ENCODE measurements around the gene ARMC2. TPM values are rescaled to one million over a fixed set of nuclear protein-coding genes. Genes with fewer than 3 reads are reported as not detected.
"Not testable (repeated sequence)": the region's sequence is repeated elsewhere in the genome, so short reads cannot be mapped to it uniquely, and the experiment has no call there.

Gene ARMC2
- total RNA-seq, 2 donors from 2014 or later: 0.83 to 5.4 TPM

DNA sequence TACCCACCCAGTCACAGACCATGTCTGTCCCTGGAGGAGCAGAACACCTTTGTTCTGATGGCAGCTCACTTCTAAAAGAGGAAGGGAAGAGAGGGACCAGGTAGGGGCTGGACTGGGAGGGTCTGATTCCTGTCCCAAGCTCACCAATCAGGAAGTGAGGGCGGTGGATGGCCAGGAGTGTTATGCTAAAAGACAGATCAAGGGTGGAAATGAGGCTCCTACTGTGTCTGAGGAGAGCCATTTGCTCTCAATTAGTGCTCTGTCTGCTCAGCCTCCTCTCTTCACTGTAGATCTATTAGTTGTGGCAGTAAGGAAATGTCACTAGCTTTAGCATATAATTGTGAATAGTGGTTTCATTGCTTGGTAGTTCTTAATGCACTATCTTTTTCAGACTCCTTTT, 72.5 kb downstream of the ARMC2 start:
- H3K27ac Mint-ChIP-seq: peak overlapping the region; percentile 41 to 80

DNA sequence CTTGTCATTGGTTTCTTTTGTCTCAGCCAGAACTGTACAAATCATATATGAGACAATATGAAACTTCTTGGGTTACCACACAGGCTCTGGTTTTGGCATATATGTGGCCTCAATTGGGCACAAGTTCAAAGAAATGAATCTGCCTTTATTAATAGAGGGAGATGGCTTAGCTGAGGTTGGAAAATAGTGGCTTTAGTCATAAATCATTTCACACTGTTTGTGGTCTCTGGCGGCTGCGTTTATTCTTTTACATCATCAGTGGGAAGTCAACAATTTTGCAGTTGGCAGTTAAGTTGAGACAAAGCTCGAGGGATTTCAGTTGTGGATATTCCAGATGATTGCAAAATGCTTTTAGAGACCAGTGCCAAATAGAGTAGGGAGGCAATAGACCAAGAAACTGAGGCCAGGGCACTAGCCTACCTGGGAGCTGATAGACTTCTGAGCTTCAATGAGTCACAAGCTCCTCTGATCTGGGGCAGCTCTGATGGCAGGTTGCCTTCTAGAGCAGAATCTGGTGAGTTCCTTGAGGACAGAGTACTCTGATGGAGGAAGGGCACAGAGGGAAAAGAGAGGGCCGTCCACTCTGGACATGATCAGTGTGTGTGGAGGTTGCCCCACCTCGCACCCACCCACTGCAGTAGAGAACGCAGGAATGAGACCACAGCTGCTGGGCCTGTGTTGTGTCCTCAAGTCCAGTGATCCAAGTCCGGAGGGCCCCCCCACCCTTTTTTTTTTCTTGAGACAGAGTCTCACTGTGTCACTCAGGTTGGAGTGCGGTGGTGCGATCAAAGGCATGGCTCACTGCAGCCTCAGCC, 73.5 kb downstream of the ARMC2 start:
- Mint-ChIP-seq H3K4me3 (peak overlapping the region; percentile 55), H3K27me3 (peaks cover 6 to 8% of the 10 kb centered on the region in 2 donors)
- peak; percentile 94 to 96 for ATAC-seq

More for the DNA sequence above, 72.5 kb downstream of the ARMC2 start:
- Mint-ChIP-seq H3K4me1 (ENCODE audit: low read depth in 2 of 2) (peaks cover 34 to 36% of the 10 kb centered on the region in 2 donors), H3K4me3 (no peak overlapping the region), H3K36me3 (peaks cover 7% of the 10 kb centered on the region), H3K27me3 (peaks cover 4 to 7% of the 10 kb centered on the region in 2 donors), H3K9me3 (peaks cover 4% of the 10 kb centered on the region)
- DNase-seq (ENCODE audit: low spot score) (no peak), ATAC-seq (no peak)

DNA sequence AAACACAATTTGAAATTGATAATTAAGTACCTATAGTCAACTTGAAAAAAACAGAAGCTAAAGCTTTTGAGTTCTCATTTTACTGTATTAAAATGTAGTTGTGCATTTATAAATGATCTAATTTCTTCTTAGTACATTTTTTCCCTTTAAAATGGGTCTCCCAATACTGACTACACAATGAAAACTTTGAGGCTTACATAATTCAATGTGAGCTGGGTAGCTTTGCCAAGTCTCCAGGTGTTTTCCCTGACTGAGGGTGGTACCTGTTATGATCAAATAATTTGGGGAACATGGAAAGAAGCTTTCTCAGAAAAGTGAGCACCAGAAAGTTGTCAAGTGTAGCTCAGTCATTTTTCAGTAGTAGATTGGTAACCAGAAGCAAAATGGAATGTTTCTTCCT, 74.3 kb downstream of the ARMC2 start:
- ATAC-seq (no peak), DNase-seq (ENCODE audit: low spot score) (no peak)
- Mint-ChIP-seq H3K27me3 (peaks cover 6 to 8% of the 10 kb centered on the region in 2 donors), H3K4me1 (ENCODE audit: low read depth in 2 of 2) (peaks cover 32 to 35% of the 10 kb centered on the region in 2 donors), H3K4me3 (no peak overlapping the region), H3K9me3 (peaks cover 4% of the 10 kb centered on the region), H3K27ac (no peak overlapping the region), H3K36me3 (peaks cover 7% of the 10 kb centered on the region)

More for the DNA sequence above, 73.5 kb downstream of the ARMC2 start:
- peaks cover 4% of the 10 kb centered on the region for H3K9me3 Mint-ChIP-seq
- peak overlapping the region; percentile 41 to 80 for H3K27ac Mint-ChIP-seq
- peaks cover 32 to 35% of the 10 kb centered on the region in 2 donors for H3K4me1 Mint-ChIP-seq (ENCODE audit: low read depth in 2 of 2)
- H3K36me3 Mint-ChIP-seq: peaks cover 7% of the 10 kb centered on the region
- DNase-seq (ENCODE audit: low spot score): peak; percentile 71

DNA sequence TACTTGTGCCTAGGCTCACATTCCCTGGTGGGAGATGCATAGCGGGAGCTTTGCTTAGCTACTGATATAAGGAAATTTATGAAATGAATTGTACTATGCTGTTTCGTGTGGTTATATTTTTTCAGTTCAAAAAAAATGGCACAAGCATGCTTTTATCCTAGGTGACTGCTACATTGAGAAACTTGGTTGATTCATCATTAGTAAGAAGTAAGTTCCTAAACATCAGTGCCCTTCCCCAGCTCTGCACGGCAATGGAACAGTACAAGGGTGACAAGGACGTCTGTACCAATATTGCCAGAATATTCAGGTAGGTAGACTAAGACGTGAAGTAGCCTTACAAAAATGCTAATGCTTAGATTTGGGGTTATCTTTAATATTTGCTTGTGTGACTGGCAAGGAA, 79.7 kb downstream of the ARMC2 start:
- peaks cover 2 to 8% of the 10 kb centered on the region in 2 donors for H3K27me3 Mint-ChIP-seq
- H3K4me3 Mint-ChIP-seq: no peak overlapping the region
- ATAC-seq (no peak), DNase-seq (ENCODE audit: low spot score) (no peak)
- peaks cover 10 to 12% of the 10 kb centered on the region in 2 donors for H3K4me1 Mint-ChIP-seq (ENCODE audit: low read depth in 2 of 2)
- no peak overlapping the region for H3K27ac Mint-ChIP-seq
- H3K9me3 Mint-ChIP-seq: peaks cover 7% of the 10 kb centered on the region
- peaks cover 7% of the 10 kb centered on the region for H3K36me3 Mint-ChIP-seq

DNA sequence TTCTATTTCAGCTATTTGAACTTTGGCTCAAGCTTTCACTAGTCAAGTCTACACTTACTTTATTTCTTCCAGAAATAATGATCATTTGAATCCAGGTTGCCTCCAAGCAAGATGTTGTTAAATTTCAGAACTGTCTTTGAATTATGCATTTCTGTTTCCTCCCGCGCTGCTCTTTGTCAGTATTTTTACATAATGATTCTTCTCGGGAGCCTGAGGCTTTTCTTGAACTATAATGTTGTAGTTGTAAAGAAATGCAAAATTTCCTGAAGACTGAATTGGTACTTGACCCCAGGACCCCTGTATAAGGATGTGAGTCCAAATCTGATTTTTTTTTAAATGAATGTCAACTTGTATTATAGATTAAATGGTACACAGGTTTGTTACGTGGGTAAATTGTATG, 80.4 kb downstream of the ARMC2 start:
- no peak overlapping the region for H3K27ac Mint-ChIP-seq
- H3K4me1 Mint-ChIP-seq (ENCODE audit: low read depth in 2 of 2): peaks cover 9 to 12% of the 10 kb centered on the region in 2 donors
- ATAC-seq (no peak), DNase-seq (ENCODE audit: low spot score) (no peak)
- no peak overlapping the region for H3K4me3 Mint-ChIP-seq
- H3K36me3 Mint-ChIP-seq: peaks cover 12% of the 10 kb centered on the region
- peaks cover 2 to 8% of the 10 kb centered on the region in 2 donors for H3K27me3 Mint-ChIP-seq
- peaks cover 7% of the 10 kb centered on the region for H3K9me3 Mint-ChIP-seq

DNA sequence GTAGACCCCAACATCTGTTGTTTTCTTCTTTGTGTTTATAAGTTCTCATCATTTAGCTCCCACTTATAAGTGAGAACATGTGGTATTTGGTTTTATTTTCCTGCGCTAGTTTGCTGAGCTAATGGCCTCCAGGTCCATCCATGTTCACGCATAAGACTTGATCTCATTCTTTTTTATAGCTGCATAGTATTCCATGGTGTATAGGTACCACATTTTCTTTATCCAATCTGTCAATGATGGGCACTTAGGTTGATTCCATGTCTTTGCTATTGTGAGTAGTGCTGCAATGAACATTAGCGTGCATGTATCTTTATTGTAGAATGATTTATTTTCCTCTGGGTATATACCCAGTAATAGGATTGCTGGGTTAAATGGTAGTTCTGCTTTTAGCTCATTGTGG, 82.9 kb downstream of the ARMC2 start:
- H3K4me3 Mint-ChIP-seq; DNase-seq (ENCODE audit: low spot score); H3K27me3 Mint-ChIP-seq; H3K4me1 Mint-ChIP-seq (ENCODE audit: low read depth in 2 of 2); H3K27ac Mint-ChIP-seq; H3K9me3 Mint-ChIP-seq; H3K36me3 Mint-ChIP-seq; ATAC-seq: not testable (repeated sequence)

DNA sequence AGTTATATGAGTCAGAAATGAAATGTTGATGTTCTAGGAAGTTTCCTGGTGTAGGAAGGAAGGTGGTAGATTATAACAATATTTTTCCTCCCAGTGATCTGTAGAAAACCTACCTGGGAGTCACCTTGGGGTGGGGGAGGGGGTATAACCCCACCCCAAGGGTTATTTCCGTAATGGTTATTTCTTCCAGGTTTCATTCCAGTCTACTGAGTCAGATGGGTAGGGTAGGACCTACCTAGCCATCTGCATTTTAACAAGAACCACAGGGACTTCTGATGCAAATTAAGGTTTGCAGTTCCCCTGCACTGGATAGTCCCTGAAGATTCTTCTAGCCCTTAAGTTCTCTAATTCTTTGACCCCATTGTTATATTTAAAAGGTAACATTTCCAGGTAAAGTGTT, 88.9 kb downstream of the ARMC2 start:
- peaks cover 3% of the 10 kb centered on the region for H3K9me3 Mint-ChIP-seq
- ATAC-seq (no peak), DNase-seq (ENCODE audit: low spot score) (no peak)
- H3K27ac Mint-ChIP-seq: no peak overlapping the region
- peaks cover 5% of the 10 kb centered on the region for H3K36me3 Mint-ChIP-seq
- H3K27me3 Mint-ChIP-seq: no peaks in the 10 kb centered on the region
- H3K4me1 Mint-ChIP-seq (ENCODE audit: low read depth in 2 of 2): peaks cover 1 to 5% of the 10 kb centered on the region in 2 donors
- no peak overlapping the region for H3K4me3 Mint-ChIP-seq

DNA sequence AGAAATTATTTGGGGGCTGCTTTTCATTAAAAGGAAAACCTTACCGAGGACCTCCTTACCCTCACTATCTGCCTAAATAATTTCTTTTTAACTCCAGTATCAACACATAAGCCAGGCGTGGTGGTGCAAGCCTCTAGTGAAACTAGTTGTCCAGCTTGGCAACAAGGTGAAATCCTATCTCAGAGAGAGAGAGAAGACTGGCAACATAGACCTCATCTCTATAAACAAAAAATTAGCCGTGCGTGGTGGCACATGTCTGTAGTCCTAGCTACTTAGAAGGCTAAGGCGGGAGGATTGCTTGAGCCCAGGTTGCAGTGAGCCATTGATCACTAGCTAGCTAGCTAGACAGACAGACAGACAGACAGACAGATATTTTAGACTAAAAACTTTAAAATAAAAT, 92.5 kb downstream of the ARMC2 start:
- no peaks in the 10 kb centered on the region for H3K36me3 Mint-ChIP-seq
- H3K27me3 Mint-ChIP-seq: no peaks in the 10 kb centered on the region
- no peak overlapping the region for H3K27ac Mint-ChIP-seq
- H3K4me3 Mint-ChIP-seq: no peak overlapping the region
- H3K9me3 Mint-ChIP-seq: peaks cover 3% of the 10 kb centered on the region
- ATAC-seq (no peak), DNase-seq (ENCODE audit: low spot score) (no peak)
- H3K4me1 Mint-ChIP-seq (ENCODE audit: low read depth in 2 of 2): peaks cover 10 to 25% of the 10 kb centered on the region in 2 donors

DNA sequence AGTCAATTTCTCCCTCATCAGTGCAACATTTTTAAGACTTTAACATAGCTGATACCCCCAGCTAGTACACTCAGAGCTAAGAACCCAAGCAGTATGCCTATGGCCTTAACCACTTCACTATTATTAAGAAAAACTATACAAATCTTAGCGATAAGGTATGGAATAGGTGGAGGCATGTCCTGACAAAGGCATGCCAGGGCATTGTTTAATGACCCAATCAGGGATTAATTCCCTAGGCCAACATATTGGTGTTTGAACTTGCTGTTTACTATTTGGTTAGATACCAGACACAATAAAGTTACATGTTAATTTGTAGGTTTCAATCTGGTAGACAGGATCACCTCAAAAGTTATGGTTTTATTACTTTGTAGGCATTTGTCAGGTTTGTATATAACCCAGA, 93.1 kb downstream of the ARMC2 start:
- no peaks in the 10 kb centered on the region for H3K27me3 Mint-ChIP-seq
- DNase-seq (ENCODE audit: low spot score) (no peak), ATAC-seq (no peak)
- no peak overlapping the region for H3K27ac Mint-ChIP-seq
- no peak overlapping the region for H3K4me3 Mint-ChIP-seq
- H3K9me3 Mint-ChIP-seq: peaks cover 3% of the 10 kb centered on the region
- H3K36me3 Mint-ChIP-seq: no peaks in the 10 kb centered on the region
- peaks cover 10 to 30% of the 10 kb centered on the region in 2 donors for H3K4me1 Mint-ChIP-seq (ENCODE audit: low read depth in 2 of 2)

DNA sequence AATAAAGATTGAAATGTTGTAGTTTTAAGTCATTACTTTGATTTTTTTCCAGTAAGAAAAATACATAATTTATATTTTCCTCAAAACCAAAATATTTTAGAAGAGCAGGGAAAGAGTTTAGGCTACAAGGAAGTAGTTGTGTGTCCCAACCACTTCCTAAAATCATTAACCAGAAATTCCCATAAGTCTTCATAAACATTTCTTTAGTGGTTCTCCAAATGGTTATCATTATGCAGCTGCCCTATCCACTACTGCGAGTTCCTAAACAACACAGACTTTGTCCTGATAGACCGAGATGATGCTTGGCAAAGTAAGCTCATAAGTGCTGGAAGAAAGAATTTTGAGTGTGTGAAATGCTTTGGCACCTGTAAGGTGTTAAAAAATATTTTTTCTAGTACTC, 93.6 kb downstream of the ARMC2 start:
- no peaks in the 10 kb centered on the region for H3K27me3 Mint-ChIP-seq

DNA sequence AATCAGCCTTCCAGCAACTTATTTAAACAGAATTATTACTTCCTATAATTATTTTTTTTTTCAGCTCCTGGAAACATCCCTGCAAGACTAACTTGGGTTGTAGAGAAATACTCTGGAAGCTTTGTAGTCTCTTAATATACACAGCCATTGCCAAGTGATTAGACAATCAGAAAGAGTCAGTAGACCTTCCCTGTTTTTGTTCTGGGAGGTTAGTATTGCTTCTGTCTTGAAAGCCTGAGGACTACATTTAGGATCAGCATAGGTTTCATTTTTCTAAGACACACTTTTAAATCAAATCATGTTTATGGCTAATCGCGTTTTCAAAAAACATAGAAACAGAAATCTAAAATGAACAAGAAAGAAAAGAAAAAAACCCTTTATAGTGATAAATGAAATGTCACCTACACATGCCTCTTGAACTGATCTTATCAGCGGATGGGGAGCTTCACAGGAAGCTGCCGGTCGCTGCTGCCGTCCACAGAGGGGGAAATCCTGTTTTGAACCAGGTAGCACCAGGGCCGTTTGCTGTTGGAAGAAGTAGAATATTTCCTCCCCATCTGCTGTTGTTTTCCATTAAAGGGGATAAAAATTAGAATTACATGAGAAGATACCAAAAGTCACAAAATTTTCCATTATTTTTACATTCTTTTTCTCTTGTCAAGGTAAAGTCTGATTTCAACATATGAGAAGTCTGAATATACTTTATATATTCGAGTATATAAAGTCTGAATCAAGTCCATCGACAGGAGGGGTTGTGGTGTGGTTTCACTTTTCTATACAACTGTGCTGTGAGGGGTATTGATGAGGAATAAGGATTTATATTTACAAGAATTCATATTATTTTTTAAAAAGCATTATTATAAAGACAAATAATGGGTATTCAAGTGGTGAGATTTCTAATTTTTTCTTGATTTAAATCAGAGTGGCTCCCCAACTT, 94.6 kb downstream of the ARMC2 start:
- Mint-ChIP-seq H3K27me3 (no peaks in the 10 kb centered on the region), H3K4me3 (peak overlapping the region; percentile 81), H3K9me3 (peaks cover 3% of the 10 kb centered on the region), H3K4me1 (ENCODE audit: low read depth in 2 of 2) (peaks cover 19 to 38% of the 10 kb centered on the region in 2 donors), H3K27ac (peak overlapping the region; percentile 73 to 81), H3K36me3 (no peaks in the 10 kb centered on the region)
- DNase-seq (ENCODE audit: low spot score) (peak; percentile 71), ATAC-seq (peak; percentile 78 to 80)

More for the DNA sequence above, 93.6 kb downstream of the ARMC2 start:
- Mint-ChIP-seq H3K27ac (peak overlapping the region in 1 of 2 donors; percentile 81), H3K4me3 (no peak overlapping the region), H3K4me1 (ENCODE audit: low read depth in 2 of 2) (peaks cover 15 to 34% of the 10 kb centered on the region in 2 donors), H3K9me3 (peaks cover 3% of the 10 kb centered on the region), H3K36me3 (no peaks in the 10 kb centered on the region)
- ATAC-seq: no peak
- DNase-seq (ENCODE audit: low spot score): no peak

DNA sequence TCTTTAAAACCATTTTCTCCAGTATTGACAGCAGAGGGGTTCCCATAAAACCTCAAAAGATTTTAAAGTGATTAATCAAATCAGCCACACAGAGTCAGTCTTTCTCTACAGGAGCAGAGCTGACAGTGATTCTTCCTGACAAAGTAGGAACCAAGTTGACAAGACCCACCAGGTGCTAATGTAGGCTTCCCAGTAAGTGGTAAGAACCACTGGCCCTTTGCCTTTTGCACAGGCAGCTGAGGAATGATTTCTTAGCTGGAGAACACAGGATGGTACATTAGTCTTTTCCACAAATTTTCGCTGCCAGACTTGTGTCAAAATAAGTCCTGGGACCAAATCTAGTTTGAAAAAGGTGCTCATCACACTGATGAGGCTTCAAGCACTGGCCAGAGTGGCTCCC, 95.8 kb downstream of the ARMC2 start:
- Mint-ChIP-seq H3K4me3 (no peak overlapping the region), H3K36me3 (no peaks in the 10 kb centered on the region), H3K27ac (no peak overlapping the region), H3K27me3 (no peaks in the 10 kb centered on the region), H3K4me1 (ENCODE audit: low read depth in 2 of 2) (peaks cover 19 to 38% of the 10 kb centered on the region in 2 donors), H3K9me3 (peaks cover 3% of the 10 kb centered on the region)
- ATAC-seq (no peak), DNase-seq (ENCODE audit: low spot score) (no peak)

DNA sequence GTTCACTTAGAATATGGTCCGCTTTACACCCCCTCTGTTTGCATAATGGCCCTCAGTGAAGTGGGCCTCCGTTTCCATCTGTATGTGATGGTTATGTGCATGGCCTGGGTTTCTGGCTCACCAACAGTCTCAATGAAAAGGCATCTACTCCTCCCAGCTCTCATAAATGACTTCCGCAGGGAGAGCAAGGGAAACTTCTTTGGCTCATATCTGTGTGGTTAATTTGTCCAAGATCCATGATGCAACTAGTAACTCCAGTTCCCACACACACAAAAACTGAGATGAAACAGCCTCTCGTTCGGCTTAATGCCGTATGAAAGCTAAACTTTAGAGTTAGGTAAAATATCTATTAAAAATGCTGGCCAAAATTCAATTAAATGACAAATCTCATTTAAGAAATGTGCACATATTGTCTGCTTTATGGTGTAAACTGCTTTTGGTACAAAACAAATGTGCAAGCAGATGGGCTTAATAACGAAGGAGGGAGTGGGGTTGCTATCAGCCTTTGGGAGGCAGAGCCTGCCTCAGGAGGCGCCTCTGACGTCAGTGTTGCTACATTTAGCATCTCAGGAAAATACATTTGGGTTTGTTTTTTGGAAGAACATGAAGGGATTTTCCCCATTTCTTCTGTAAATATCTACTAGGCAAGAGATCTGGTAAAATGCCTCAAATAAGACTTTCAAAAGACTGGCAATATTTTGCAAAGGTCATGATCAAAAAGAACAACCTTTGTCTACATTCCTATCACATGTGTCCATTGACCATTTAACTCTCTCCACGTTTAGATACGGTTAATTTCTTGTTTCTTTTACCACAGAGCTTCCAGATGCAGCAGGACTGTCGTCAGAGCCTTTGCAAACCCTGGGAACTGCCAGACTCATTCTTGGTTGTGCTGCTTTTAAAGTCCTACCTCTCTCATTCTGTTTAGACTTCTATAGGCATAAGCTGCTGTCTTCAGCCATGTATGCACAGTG, 96.8 kb downstream of the ARMC2 start:
- Mint-ChIP-seq H3K27ac (no peak overlapping the region), H3K4me1 (ENCODE audit: low read depth in 2 of 2) (peaks cover 19 to 34% of the 10 kb centered on the region in 2 donors), H3K27me3 (no peaks in the 10 kb centered on the region), H3K9me3 (no peaks in the 10 kb centered on the region), H3K36me3 (no peaks in the 10 kb centered on the region), H3K4me3 (no peak overlapping the region)
- DNase-seq (ENCODE audit: low spot score) (no peak), ATAC-seq (no peak)

Data from natural killer cell treated with Interleukin-12 subunit alpha and Interleukin-12 subunit beta and Interleukin-15 and Interleukin-18, amount 100 ng/mL, for 72 hours (primary cell).